NCI-H2107 treated with DMSO at 0.1 percent for 48 hours (cell line): ENCODE measurements around the gene TPCN1.

ENCODE experiments used
- DNase-seq: peaks from one replicate; lab custom pipeline; 2025; ENCODE audit not compliant: unreplicated experiment; lab: John Stamatoyannopoulos, UW

TPCN1 gene

GRCh38 chr12:113257564-113257963 lies 36.3 kb downstream of the TPCN1 start:
- DNase-seq = no peak

GRCh38 chr12:113260127-113260526 lies 38.9 kb downstream of the TPCN1 start:
- DNase-seq = no peak

- no peak for DNase-seq
Measured at GRCh38 chr12:113260636-113261300, 39.5 kb downstream of the TPCN1 start.

GRCh38 chr12:113261847-113262470 lies 40.7 kb downstream of the TPCN1 start:
- DNase-seq = no peak

GRCh38 chr12:113262710-113263109 lies 41.4 kb downstream of the TPCN1 start:
- DNase-seq = no peak

- no peak for DNase-seq
Measured at GRCh38 chr12:113263431-113263963, 42.2 kb downstream of the TPCN1 start.

- DNase-seq = no peak
Measured at GRCh38 chr12:113266106-113266895, 45.0 kb downstream of the TPCN1 start.

- no peak for DNase-seq
Measured at GRCh38 chr12:113267621-113268020, 46.4 kb downstream of the TPCN1 start.

GRCh38 chr12:113268136-113268535 lies 46.9 kb downstream of the TPCN1 start:
- no peak for DNase-seq

- no peak for DNase-seq
Measured at GRCh38 chr12:113268621-113269020, 47.4 kb downstream of the TPCN1 start.

GRCh38 chr12:113269257-113269943 lies 48.1 kb downstream of the TPCN1 start:
- DNase-seq = no peak

GRCh38 chr12:113270709-113271009 lies 49.4 kb downstream of the TPCN1 start:
- DNase-seq = no peak

- DNase-seq = peak; percentile 41
Measured at GRCh38 chr12:113271466-113271852, 50.2 kb downstream of the TPCN1 start.

GRCh38 chr12:113271853-113272561 lies 50.7 kb downstream of the TPCN1 start:
- no peak for DNase-seq

GRCh38 chr12:113273053-113273725 lies 51.9 kb downstream of the TPCN1 start:
- DNase-seq = no peak

GRCh38 chr12:113274848-113275247 lies 53.6 kb downstream of the TPCN1 start:
- no peak for DNase-seq

- DNase-seq = no peak
Measured at GRCh38 chr12:113276306-113276705, 55.0 kb downstream of the TPCN1 start.

- no peak for DNase-seq
Measured at GRCh38 chr12:113276946-113277500, 55.8 kb downstream of the TPCN1 start.

GRCh38 chr12:113277511-113277910 lies 56.2 kb downstream of the TPCN1 start:
- DNase-seq = no peak

- no peak for DNase-seq
Measured at GRCh38 chr12:113278141-113278540, 56.9 kb downstream of the TPCN1 start.
